Measurements from ENCODE around the gene CD101.

DNA sequence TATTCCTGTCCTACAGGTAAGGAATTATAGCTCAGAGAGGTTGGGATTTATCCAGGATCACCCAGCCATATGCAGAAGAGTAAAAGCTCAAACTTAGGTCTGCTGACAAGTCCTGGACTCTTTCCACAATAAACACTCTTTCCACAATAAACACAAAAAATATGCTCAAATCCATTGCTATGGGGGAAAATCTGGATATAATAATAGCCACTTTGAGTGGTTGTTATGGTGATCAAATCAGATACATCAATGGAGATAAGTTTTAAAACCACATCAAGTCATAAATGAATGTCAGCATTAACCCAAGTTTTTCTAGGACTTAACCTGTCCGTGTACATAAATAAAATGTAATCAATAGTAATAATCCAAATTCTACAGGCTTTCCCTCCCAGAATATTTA lies 36.2 kb downstream of the CD101 start:
- TF ChIP-seq EZH2 (IDR thresholded peaks at IDR 0.05; ENCODE audit: borderline replicate concordance, low read depth, low read length, poor library complexity, severe bottlenecking) (no peak), CTCF (conservative IDR thresholded peaks at IDR 0.05; ENCODE audit: low read depth, low read length) (no peak)

All from A673 (cell line).